Measurements from ENCODE around the gene CD99. TPM values are rescaled to one million over a fixed set of nuclear protein-coding genes. Genes with fewer than 3 reads are reported as not detected.

Gene CD99
- total RNA-seq, 1 donor from 2014 or later = 102 TPM

- H3K36me3 Mint-ChIP-seq (ENCODE audit: low read depth) = no peaks in the 10 kb centered on the region
- ATAC-seq (ENCODE audit: low read depth) (no peak), DNase-seq (no peak)
- no peak overlapping the region for H3K27ac Mint-ChIP-seq
- H3K27me3 Mint-ChIP-seq = peaks cover 5% of the 10 kb centered on the region
- no peak for TF ChIP-seq CTCF (IDR thresholded peaks at IDR 0.05)
- no peaks in the 10 kb centered on the region for H3K9me3 Mint-ChIP-seq
- no peak overlapping the region for H3K4me3 Mint-ChIP-seq
- no peaks in the 10 kb centered on the region for H3K4me1 Mint-ChIP-seq
- intact Hi-C loops (cut with micrococcal nuclease) = no loop called here
- ChIA-PET POLR2A (no interaction called here), CTCF (no interaction called here)
Measured at GRCh38 chrX:2785538-2785937, 94.4 kb downstream of the CD99 start.

GRCh38 chrX:2788980-2789379 is 97.9 kb downstream of the CD99 start:
- ATAC-seq (ENCODE audit: low read depth) = no peak
- Mint-ChIP-seq H3K4me3 (no peak overlapping the region), H3K9me3 (no peaks in the 10 kb centered on the region), H3K27me3 (peaks cover under 1% of the 10 kb centered on the region), H3K36me3 (ENCODE audit: low read depth) (no peaks in the 10 kb centered on the region), H3K4me1 (no peaks in the 10 kb centered on the region), H3K27ac (no peak overlapping the region)
- no peak for DNase-seq
- TF ChIP-seq CTCF (IDR thresholded peaks at IDR 0.05) = no peak
- ChIA-PET POLR2A (no interaction called here), CTCF (no interaction called here)
- intact Hi-C loops (cut with micrococcal nuclease) = no loop called here

GRCh38 chrX:2789569-2789968 is 98.5 kb downstream of the CD99 start:
- Mint-ChIP-seq H3K27ac (no peak overlapping the region), H3K27me3 (no peaks in the 10 kb centered on the region), H3K36me3 (ENCODE audit: low read depth) (no peaks in the 10 kb centered on the region), H3K4me3 (no peak overlapping the region), H3K4me1 (no peaks in the 10 kb centered on the region), H3K9me3 (no peaks in the 10 kb centered on the region)
- CTCF ChIA-PET = no interaction called here
- DNase-seq (no peak), ATAC-seq (ENCODE audit: low read depth) (no peak)
- TF ChIP-seq CTCF (IDR thresholded peaks at IDR 0.05) = no peak
- POLR2A ChIA-PET = no interaction called here
- intact Hi-C loops (cut with micrococcal nuclease) = no loop called here

Other genes starting within 250 kb of the CD99 start
- 23.2 and 28.3 TPM in 2 replicates for gene DHRSX, start 190.3 kb upstream of the CD99 start, total RNA-seq
- 49.5 and 50.1 TPM in 2 replicates for gene ZBED1, start 190.3 kb upstream of the CD99 start, total RNA-seq
- gene XG, start 60.7 kb downstream of the CD99 start, total RNA-seq = not detected in 2 replicates
- not detected in 2 replicates for gene GYG2, start 137.6 kb downstream of the CD99 start, total RNA-seq
- 6.1 and 8.0 TPM in 2 replicates for gene ARSD, start 238.0 kb downstream of the CD99 start, total RNA-seq